Cardiac muscle cell (in vitro differentiated cells and primary cell): Measurements from ENCODE around the gene DCAF17. TPM values are rescaled to one million over a fixed set of nuclear protein-coding genes. Genes with fewer than 3 reads are reported as not detected.

Experiments used
- DNase-seq, 2 donors: peaks; one replicate each; pipeline versions ENCODE4 v3.0.0 to v3.0.0-alpha.2; 2010 to 2017; ENCODE audit warnings: low read depth in 1 of 2, low spot score in 1 of 2
- H3K27ac ChIP-seq: fragments of 200-600 bp; sonication (generic); 2 replicates; pipeline ENCODE4 v1.5.1; 2016
- H3K27me3 ChIP-seq: fragments of 200-600 bp; sonication (generic); 2 replicates; pipeline ENCODE4 v1.6.0; 2016; ENCODE audit warnings: control low read depth
- H3K36me3 ChIP-seq: fragments of 200-600 bp; sonication (generic); 2 replicates; pipeline ENCODE4 v1.5.1; 2016; ENCODE audit warnings: control low read depth
- H3K4me1 ChIP-seq: fragments of 200-600 bp; sonication (generic); 2 replicates; pipeline ENCODE4 v1.8.1; 2017; ENCODE audit warnings: low read depth, mild to moderate bottlenecking, mixed run types
- H3K4me3 ChIP-seq: fragments of 200-600 bp; sonication (generic); 2 replicates; pipeline ENCODE4 v1.5.1; 2016; ENCODE audit warnings: mild to moderate bottlenecking
- H3K9me3 ChIP-seq: fragments of 200-600 bp; sonication (generic); 2 replicates; pipeline ENCODE4 v1.5.1; 2017; ENCODE audit warnings: low read depth, mild to moderate bottlenecking, control low read depth
- CTCF ChIP-seq: IDR thresholded peaks from 2 replicates; pipeline ENCODE4 v1.5.1; 2012; ENCODE audit warnings: low read depth, mild to moderate bottlenecking, low read length
- polyA plus RNA-seq: library from polyadenylated mRNA; unstranded; fragments of >200 nt; fragmentation: Nextera tagmentation; extraction: Ambion mirVana; gene quantifications from 2 replicates; pipeline ENCODE4 v1.2.1, GENCODE V29; 2016
- total RNA-seq: library from RNA; depleted of rRNA; stranded (reverse); fragments of >200 nt; gene quantifications from 2 replicates; pipeline ENCODE4 v1.2.3, GENCODE V29; 2016

Gene DCAF17
- total and polyA plus RNA-seq, 2 experiments from 2014 or later = 9.5 to 11.4 TPM

GRCh38 chr2:171531291-171531690, 97.3 kb downstream of the DCAF17 start:
- no peaks in the 10 kb centered on the region for H3K36me3 ChIP-seq
- DNase-seq = peak in 1 of 2 donors; percentile 78
- H3K4me3 ChIP-seq = no peak overlapping the region
- TF ChIP-seq CTCF = no peak
- no peaks in the 10 kb centered on the region for H3K4me1 ChIP-seq
- no peaks in the 10 kb centered on the region for H3K9me3 ChIP-seq
- no peaks in the 10 kb centered on the region for H3K27me3 ChIP-seq
- no peak overlapping the region for H3K27ac ChIP-seq

GRCh38 chr2:171531836-171532450, 97.9 kb downstream of the DCAF17 start:
- no peaks in the 10 kb centered on the region for H3K4me1 ChIP-seq
- no peaks in the 10 kb centered on the region for H3K9me3 ChIP-seq
- H3K4me3 ChIP-seq = no peak overlapping the region
- no peak for DNase-seq
- no peaks in the 10 kb centered on the region for H3K27me3 ChIP-seq
- no peaks in the 10 kb centered on the region for H3K36me3 ChIP-seq
- TF ChIP-seq CTCF = no peak
- H3K27ac ChIP-seq = no peak overlapping the region

DNA sequence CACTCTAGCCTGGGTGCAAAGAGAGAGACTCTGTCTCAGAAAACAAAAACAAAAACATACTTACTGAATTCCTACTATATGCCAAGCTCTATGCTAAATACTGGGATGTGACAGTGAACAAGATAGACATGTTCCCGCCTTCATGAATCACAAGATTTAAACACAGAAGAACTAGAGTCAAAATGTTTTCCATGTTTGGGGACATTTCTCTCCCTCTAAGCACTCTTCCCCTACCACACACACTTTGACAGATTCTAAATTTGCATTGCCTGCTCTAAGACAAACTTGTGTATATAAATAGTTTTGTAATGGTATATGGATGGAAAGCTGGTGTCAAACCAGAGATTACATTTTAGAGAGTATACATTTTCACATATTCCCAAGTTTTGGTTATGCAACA, 99.3 kb downstream of the DCAF17 start:
- Histone ChIP-seq H3K9me3 (no peaks in the 10 kb centered on the region), H3K36me3 (no peaks in the 10 kb centered on the region), H3K27ac (no peak overlapping the region), H3K4me1 (no peaks in the 10 kb centered on the region), H3K27me3 (no peaks in the 10 kb centered on the region), H3K4me3 (no peak overlapping the region)
- no peak for TF ChIP-seq CTCF
- DNase-seq = no peak

Other genes with a start within 250 kb of the DCAF17 start
- gene METTL8, start 236 bp upstream of the DCAF17 start, total RNA-seq = 13.5 and 15.5 TPM in 2 replicates
- gene METTL8, start 236 bp upstream of the DCAF17 start, polyA plus RNA-seq = 12.4 and 16.5 TPM in 2 replicates
- gene CYBRD1, start 88.2 kb downstream of the DCAF17 start, total RNA-seq = 0.86 and 0.95 TPM in 2 replicates
- 1.7 and 2.3 TPM in 2 replicates for gene CYBRD1, start 88.2 kb downstream of the DCAF17 start, polyA plus RNA-seq